ENCODE results near the gene KCNC1. TPM values are rescaled to one million over a fixed set of nuclear protein-coding genes. Genes with fewer than 3 reads are reported as not detected.

Gene KCNC1
- total and polyA plus RNA-seq, 2 experiments from 2014 or later: 0.11 TPM; not detected in 1

GRCh38 chr11:17786824-17787525 lies 52.4 kb downstream of the KCNC1 start:
- no peak for DNase-seq (ENCODE audit: low spot score)
- H3K4me2 ChIP-seq: no peak overlapping the region

GRCh38 chr11:17788084-17788483 lies 53.5 kb downstream of the KCNC1 start:
- no peak for ATAC-seq
- Histone ChIP-seq H3K27ac (ENCODE audit: low read depth) (no peak overlapping the region), H3K36me3 (ENCODE audit: insufficient read depth) (no peaks in the 10 kb centered on the region), H3F3A (replicated peaks; ENCODE audit: low read depth) (no peaks in the 10 kb centered on the region), H4K20me1 (replicated peaks; ENCODE audit: insufficient read depth) (no peaks in the 10 kb centered on the region), H3K4me2 (no peak overlapping the region), H3K9me2 (ENCODE audit: insufficient read depth) (no peaks in the 10 kb centered on the region), H3K27me3 (ENCODE audit: insufficient read depth) (no peaks in the 10 kb centered on the region), H3K4me1 (ENCODE audit: insufficient read depth) (no peaks in the 10 kb centered on the region), H3K79me2 (replicated peaks; ENCODE audit: insufficient read depth) (no peaks in the 10 kb centered on the region), H3K4me3 (no peak overlapping the region), H2AFZ (no peak overlapping the region)
- no peak overlapping the region for H3K4me3 Mint-ChIP-seq
- H3K27ac Mint-ChIP-seq: no peak overlapping the region
- H3K36me3 Mint-ChIP-seq (ENCODE audit: low read depth): no peaks in the 10 kb centered on the region; the same call in 2 of the 3 replicates
- H3K27me3 Mint-ChIP-seq (ENCODE audit: insufficient read depth, low read depth, poor library complexity): no peaks in the 10 kb centered on the region
- H3K4me1 Mint-ChIP-seq: no peaks in the 10 kb centered on the region
- DNase-seq (ENCODE audit: low spot score): no peak
- H3K9me3 Mint-ChIP-seq: no peaks in the 10 kb centered on the region
- no peak for TF ChIP-seq CREB1 (CRISPR knock-in tag; IDR thresholded peaks at IDR 0.05; ENCODE audit: low read depth)
- TF ChIP-seq ZNF462 (CRISPR knock-in tag; IDR thresholded peaks at IDR 0.05): no peak
- no peak for TF ChIP-seq EZH2phosphoT487 (IDR thresholded peaks at IDR 0.05; ENCODE audit: unreplicated experiment)
- no peak for TF ChIP-seq NANOG (IDR thresholded peaks at IDR 0.05; ENCODE audit: borderline replicate concordance)
- TF ChIP-seq STAT1 (IDR thresholded peaks at IDR 0.05; ENCODE audit: unreplicated experiment): no peak
- TF ChIP-seq JUNB (IDR thresholded peaks at IDR 0.05; ENCODE audit: unreplicated experiment): no peak
- no peak for TF ChIP-seq REST (IDR thresholded peaks at IDR 0.05; ENCODE audit: unreplicated experiment)

More at GRCh38 chr11:17786824-17787525, 52.4 kb downstream of the KCNC1 start:
- Mint-ChIP-seq H3K27ac (no peak overlapping the region), H3K36me3 (ENCODE audit: low read depth) (no peaks in the 10 kb centered on the region; the same call in 2 of the 3 replicates), H3K4me3 (no peak overlapping the region), H3K4me1 (no peaks in the 10 kb centered on the region), H3K27me3 (ENCODE audit: insufficient read depth, low read depth, poor library complexity) (no peaks in the 10 kb centered on the region), H3K9me3 (no peaks in the 10 kb centered on the region)
- no peak overlapping the region for H3K4me3 ChIP-seq
- no peaks in the 10 kb centered on the region for H3K9me2 ChIP-seq (ENCODE audit: insufficient read depth)
- H3K36me3 ChIP-seq (ENCODE audit: insufficient read depth): no peaks in the 10 kb centered on the region
- no peaks in the 10 kb centered on the region for H3K79me2 ChIP-seq (replicated peaks; ENCODE audit: insufficient read depth)
- H3K4me1 ChIP-seq (ENCODE audit: insufficient read depth): no peaks in the 10 kb centered on the region
- no peaks in the 10 kb centered on the region for H3K27me3 ChIP-seq (ENCODE audit: insufficient read depth)
- TF ChIP-seq STAT1 (IDR thresholded peaks at IDR 0.05; ENCODE audit: unreplicated experiment): no peak
- TF ChIP-seq, protein P1, sequence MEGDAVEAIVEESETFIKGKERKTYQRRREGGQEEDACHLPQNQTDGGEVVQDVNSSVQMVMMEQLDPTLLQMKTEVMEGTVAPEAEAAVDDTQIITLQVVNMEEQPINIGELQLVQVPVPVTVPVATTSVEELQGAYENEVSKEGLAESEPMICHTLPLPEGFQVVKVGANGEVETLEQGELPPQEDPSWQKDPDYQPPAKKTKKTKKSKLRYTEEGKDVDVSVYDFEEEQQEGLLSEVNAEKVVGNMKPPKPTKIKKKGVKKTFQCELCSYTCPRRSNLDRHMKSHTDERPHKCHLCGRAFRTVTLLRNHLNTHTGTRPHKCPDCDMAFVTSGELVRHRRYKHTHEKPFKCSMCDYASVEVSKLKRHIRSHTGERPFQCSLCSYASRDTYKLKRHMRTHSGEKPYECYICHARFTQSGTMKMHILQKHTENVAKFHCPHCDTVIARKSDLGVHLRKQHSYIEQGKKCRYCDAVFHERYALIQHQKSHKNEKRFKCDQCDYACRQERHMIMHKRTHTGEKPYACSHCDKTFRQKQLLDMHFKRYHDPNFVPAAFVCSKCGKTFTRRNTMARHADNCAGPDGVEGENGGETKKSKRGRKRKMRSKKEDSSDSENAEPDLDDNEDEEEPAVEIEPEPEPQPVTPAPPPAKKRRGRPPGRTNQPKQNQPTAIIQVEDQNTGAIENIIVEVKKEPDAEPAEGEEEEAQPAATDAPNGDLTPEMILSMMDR (conservative IDR thresholded peaks at IDR 0.05; ENCODE audit: low read depth in 2 of 2): peak in 1 of 2 experiments; percentile 20; a peak in 2 of 4 replicates
- H3F3A ChIP-seq (replicated peaks; ENCODE audit: low read depth): no peaks in the 10 kb centered on the region
- H2AFZ ChIP-seq: no peak overlapping the region
- no peaks in the 10 kb centered on the region for H4K20me1 ChIP-seq (replicated peaks; ENCODE audit: insufficient read depth)
- peak; percentile 70 for ATAC-seq
- H3K27ac ChIP-seq (ENCODE audit: low read depth): no peak overlapping the region

Measured in GM23338 (cell line).